MG63 (cell line): ENCODE results near the gene NRF1. TPM values are rescaled to one million over a fixed set of nuclear protein-coding genes. Genes with fewer than 3 reads are reported as not detected.
"Not testable (repeated sequence)": the region's sequence is repeated elsewhere in the genome, so short reads cannot be mapped to it uniquely, and the experiment has no call there.

ENCODE experiments used
- DNase-seq: peaks from one replicate; pipeline ENCODE4 v3.0.0-alpha.2; 2020
- H3K27me3 ChIP-seq: fragments of 250-450 bp; sonication (Bioruptor Pico); 2 replicates; pipeline ENCODE4 v1.5.1; 2020; ENCODE audit warnings: mild to moderate bottlenecking, moderate library complexity
- H3K36me3 ChIP-seq: fragments of 250-450 bp; sonication (Bioruptor Pico); 2 replicates; pipeline ENCODE4 v1.5.1; 2020; ENCODE audit warnings: mild to moderate bottlenecking, moderate library complexity
- H3K4me3 ChIP-seq: fragments of 250-450 bp; sonication (Bioruptor Pico); 2 replicates; pipeline ENCODE4 v1.5.1; 2020; ENCODE audit warnings: mild to moderate bottlenecking, moderate library complexity
- H3K9me3 ChIP-seq: fragments of 250-450 bp; sonication (Bioruptor Pico); 2 replicates; pipeline ENCODE4 v1.5.1; 2020; ENCODE audit warnings: mild to moderate bottlenecking, moderate library complexity
- total RNA-seq: library from RNA; depleted of rRNA; stranded (reverse); fragments of >200 nt; shearing (Covaris generic); gene quantifications from 2 replicates; pipeline ENCODE4 v1.2.3, GENCODE V29; 2014; ENCODE audit warnings: low replicate concordance

NRF1 gene
- total RNA-seq, 1 experiment from 2014 or later, result 14.2 TPM

- H3K27me3 ChIP-seq, H3K36me3 ChIP-seq, H3K4me3 ChIP-seq, DNase-seq, H3K9me3 ChIP-seq: not testable (repeated sequence)
Observed at GRCh38 chr7:129603594-129603993, 7.9 kb upstream of the NRF1 start.

GRCh38 chr7:129604021-129604420 is 7.5 kb upstream of the NRF1 start:
- not testable (repeated sequence) for H3K4me3 ChIP-seq, H3K27me3 ChIP-seq, H3K9me3 ChIP-seq, DNase-seq, H3K36me3 ChIP-seq

GRCh38 chr7:129604713-129605437 is 6.6 kb upstream of the NRF1 start:
- no peak for DNase-seq
- H3K27me3 ChIP-seq, result no peaks in the 10 kb centered on the region
- H3K36me3 ChIP-seq, result no peaks in the 10 kb centered on the region
- H3K9me3 ChIP-seq, result no peaks in the 10 kb centered on the region
- no peak overlapping the region for H3K4me3 ChIP-seq

GRCh38 chr7:129605960-129606614 is 5.4 kb upstream of the NRF1 start:
- Histone ChIP-seq H3K27me3 (no peaks in the 10 kb centered on the region), H3K9me3 (no peaks in the 10 kb centered on the region), H3K4me3 (no peak overlapping the region), H3K36me3 (no peaks in the 10 kb centered on the region)
- no peak for DNase-seq

- DNase-seq, result no peak
- H3K36me3 ChIP-seq, result no peaks in the 10 kb centered on the region
- H3K4me3 ChIP-seq, result no peak overlapping the region
- no peaks in the 10 kb centered on the region for H3K9me3 ChIP-seq
- no peaks in the 10 kb centered on the region for H3K27me3 ChIP-seq
Observed at GRCh38 chr7:129606803-129607202, 4.7 kb upstream of the NRF1 start.

- no peak for DNase-seq
- no peaks in the 10 kb centered on the region for H3K9me3 ChIP-seq
- H3K27me3 ChIP-seq, result no peaks in the 10 kb centered on the region
- H3K36me3 ChIP-seq, result no peaks in the 10 kb centered on the region
- H3K4me3 ChIP-seq, result no peak overlapping the region
Observed at GRCh38 chr7:129607471-129608120, 3.9 kb upstream of the NRF1 start.

GRCh38 chr7:129609666-129610065 is 1.9 kb upstream of the NRF1 start:
- Histone ChIP-seq H3K4me3 (no peak overlapping the region), H3K36me3 (no peaks in the 10 kb centered on the region), H3K27me3 (no peaks in the 10 kb centered on the region), H3K9me3 (no peaks in the 10 kb centered on the region)
- no peak for DNase-seq

- no peaks in the 10 kb centered on the region for H3K36me3 ChIP-seq
- DNase-seq, result no peak
- no peaks in the 10 kb centered on the region for H3K9me3 ChIP-seq
- no peaks in the 10 kb centered on the region for H3K27me3 ChIP-seq
- peak overlapping the region; percentile 69 for H3K4me3 ChIP-seq
Observed at GRCh38 chr7:129610709-129611245, 743 bp upstream of the NRF1 start.

GRCh38 chr7:129612112-129613015 is 844 bp downstream of the NRF1 start:
- H3K4me3 ChIP-seq, result peak overlapping the region; percentile 69
- H3K27me3 ChIP-seq, result no peaks in the 10 kb centered on the region
- H3K36me3 ChIP-seq, result no peaks in the 10 kb centered on the region
- DNase-seq, result no peak
- H3K9me3 ChIP-seq, result no peaks in the 10 kb centered on the region

GRCh38 chr7:129613016-129613337 is 1.5 kb downstream of the NRF1 start:
- DNase-seq, result no peak
- Histone ChIP-seq H3K36me3 (no peaks in the 10 kb centered on the region), H3K4me3 (peak overlapping the region; percentile 69), H3K9me3 (no peaks in the 10 kb centered on the region), H3K27me3 (no peaks in the 10 kb centered on the region)

- no peak for DNase-seq
- Histone ChIP-seq H3K4me3 (no peak overlapping the region), H3K36me3 (no peaks in the 10 kb centered on the region), H3K9me3 (no peaks in the 10 kb centered on the region), H3K27me3 (no peaks in the 10 kb centered on the region)
Observed at GRCh38 chr7:129615018-129615417, 3.5 kb downstream of the NRF1 start.

GRCh38 chr7:129616530-129616929 is 5.0 kb downstream of the NRF1 start:
- H3K36me3 ChIP-seq, result no peaks in the 10 kb centered on the region
- no peak overlapping the region for H3K4me3 ChIP-seq
- DNase-seq, result no peak
- H3K9me3 ChIP-seq, result no peaks in the 10 kb centered on the region
- H3K27me3 ChIP-seq, result no peaks in the 10 kb centered on the region

- H3K27me3 ChIP-seq, result no peaks in the 10 kb centered on the region
- H3K4me3 ChIP-seq, result no peak overlapping the region
- no peaks in the 10 kb centered on the region for H3K9me3 ChIP-seq
- H3K36me3 ChIP-seq, result no peaks in the 10 kb centered on the region
- DNase-seq, result no peak
Observed at GRCh38 chr7:129617178-129617577, 5.7 kb downstream of the NRF1 start.

- DNase-seq, result no peak
- H3K4me3 ChIP-seq, result no peak overlapping the region
- no peaks in the 10 kb centered on the region for H3K9me3 ChIP-seq
- H3K36me3 ChIP-seq, result no peaks in the 10 kb centered on the region
- no peaks in the 10 kb centered on the region for H3K27me3 ChIP-seq
Observed at GRCh38 chr7:129617652-129618051, 6.1 kb downstream of the NRF1 start.

- no peaks in the 10 kb centered on the region for H3K9me3 ChIP-seq
- no peaks in the 10 kb centered on the region; the same call in 1 of the 2 replicates for H3K36me3 ChIP-seq
- H3K4me3 ChIP-seq, result no peak overlapping the region
- no peaks in the 10 kb centered on the region for H3K27me3 ChIP-seq
- DNase-seq, result no peak
Observed at GRCh38 chr7:129626896-129627295, 15.4 kb downstream of the NRF1 start.

GRCh38 chr7:129630341-129630740 is 18.8 kb downstream of the NRF1 start:
- no peak for DNase-seq
- H3K9me3 ChIP-seq, result no peaks in the 10 kb centered on the region
- no peaks in the 10 kb centered on the region; the same call in 1 of the 2 replicates for H3K36me3 ChIP-seq
- no peaks in the 10 kb centered on the region for H3K27me3 ChIP-seq
- H3K4me3 ChIP-seq, result no peak overlapping the region
